OCI-LY7 (cell line): ENCODE results near the gene CCDC87. TPM values are rescaled to one million over a fixed set of nuclear protein-coding genes. Genes with fewer than 3 reads are reported as not detected.
A peak's percentile ranks its signal among the peaks of the same experiment; 100 is the strongest.

Experiments
- BruUV-seq: library from RNA; stranded (reverse); fragments of 400-500 nt; replicated peaks from 2 replicates; lab custom pipeline; 2021; lab: Mats Ljungman, UMichigan
- CTCF ChIA-PET: fragments of 300-600 bp; sonication (Branson Sonifier 250); formaldehyde crosslinking; loops from one replicate; lab custom pipeline; 2022; ENCODE audit warnings: antibody characterized with exemption; ENCODE audit not compliant: unreplicated experiment; lab: Charles Lee
- POLR2A ChIA-PET: fragments of 300-600 bp; sonication (Branson Sonifier 250); formaldehyde crosslinking; loops from one replicate; lab custom pipeline; 2022; ENCODE audit warnings: antibody characterized with exemption; lab: Charles Lee
- DNase-seq: peaks from one replicate; pipeline ENCODE4 v3.0.0-alpha.2; 2015; ENCODE audit warnings: low spot score
- H2AFZ ChIP-seq: fragments of 200-600 bp; sonication (generic), shearing (Covaris generic); 2 replicates; pipeline ENCODE4 v1.6.1; 2014; ENCODE audit warnings: mild to moderate bottlenecking, antibody characterized with exemption, low read length, moderate library complexity
- H3K27ac ChIP-seq: fragments of 200-600 bp; sonication (generic); 2 replicates; pipeline ENCODE4 v1.5.1; 2014; ENCODE audit warnings: mixed run types, low read depth, mild to moderate bottlenecking, moderate library complexity, low read length, inconsistent platforms; ENCODE audit not compliant: poor library complexity, severe bottlenecking
- H3K36me3 ChIP-seq: fragments of 200-600 bp; sonication (generic); 2 replicates; pipeline ENCODE4 v1.6.1; 2014; ENCODE audit warnings: mild to moderate bottlenecking, antibody characterized with exemption, low read length, moderate library complexity, mixed read lengths; ENCODE audit not compliant: insufficient read depth
- H3K4me1 ChIP-seq: fragments of 200-600 bp; sonication (generic); 2 replicates; pipeline ENCODE4 v1.5.1; 2014; ENCODE audit warnings: mild to moderate bottlenecking, low read length; ENCODE audit not compliant: insufficient read depth, poor library complexity, severe bottlenecking
- H3K4me2 ChIP-seq: fragments of 200-600 bp; sonication (generic); 2 replicates; pipeline ENCODE4 v1.6.1; 2014; ENCODE audit warnings: mild to moderate bottlenecking, low read length
- H3K4me3 ChIP-seq: fragments of 200-600 bp; sonication (generic); 2 replicates; pipeline ENCODE4 v1.5.1; 2014; ENCODE audit warnings: mild to moderate bottlenecking, low read depth, low read length; ENCODE audit not compliant: poor library complexity, severe bottlenecking
- H3K79me2 ChIP-seq: fragments of 200-600 bp; sonication (generic); 2 replicates; pipeline ENCODE4 v1.6.1; 2016; ENCODE audit warnings: low read depth, mild to moderate bottlenecking, low read length, moderate library complexity, mixed read lengths; ENCODE audit not compliant: insufficient read depth
- H3K9me2 ChIP-seq: fragments of 200-600 bp; sonication (generic); 2 replicates; pipeline ENCODE4 v1.6.1; 2016; ENCODE audit warnings: mild to moderate bottlenecking, low read length, mixed read lengths; ENCODE audit not compliant: insufficient read depth
- H3K9me3 ChIP-seq: fragments of 200-600 bp; sonication (generic); 2 replicates; pipeline ENCODE4 v1.6.1; 2014; ENCODE audit warnings: mild to moderate bottlenecking, mixed run types, low read length, mixed read lengths
- H4K20me1 ChIP-seq: fragments of 200-600 bp; sonication (generic); 2 replicates; pipeline ENCODE4 v1.6.1; 2014; ENCODE audit warnings: mild to moderate bottlenecking, antibody characterized with exemption, low read length, moderate library complexity, mixed read lengths; ENCODE audit not compliant: insufficient read depth
- CTCF ChIP-seq: fragments of 200-600 bp; sonication (generic); conservative IDR thresholded peaks from 2 replicates; pipeline ENCODE4 v1.5.1; 2014; ENCODE audit warnings: mild to moderate bottlenecking, antibody characterized with exemption, low read length, moderate library complexity, mixed read lengths
- EZH2phosphoT487 ChIP-seq: fragments of 200-600 bp; sonication (generic); IDR thresholded peaks from 2 replicates; pipeline ENCODE4 v1.6.1; 2018; ENCODE audit warnings: low read depth, borderline replicate concordance, mild to moderate bottlenecking, mixed run types, antibody characterized with exemption, low read length, moderate library complexity, mixed read lengths
- intact Hi-C: fragments of 100-400 bp; cut with micrococcal nuclease; formaldehyde crosslinking; loops from one replicate; pipeline ENCODE4 v1.10.0; 2022; ENCODE audit not compliant: unreplicated experiment
- total RNA-seq, 2 experiments: library from RNA; depleted of rRNA in 1 of 2; stranded (reverse); fragments of >200 nt in 1 of 2; shearing (Covaris generic) in 1 of 2; gene quantifications; 2 replicates each; pipeline ENCODE4 v1.2.3, GENCODE V29; 2014 to 2022

The CCDC87 gene
- total RNA-seq, 2 experiments from 2014 or later, result 0.13 to 0.36 TPM

DNA sequence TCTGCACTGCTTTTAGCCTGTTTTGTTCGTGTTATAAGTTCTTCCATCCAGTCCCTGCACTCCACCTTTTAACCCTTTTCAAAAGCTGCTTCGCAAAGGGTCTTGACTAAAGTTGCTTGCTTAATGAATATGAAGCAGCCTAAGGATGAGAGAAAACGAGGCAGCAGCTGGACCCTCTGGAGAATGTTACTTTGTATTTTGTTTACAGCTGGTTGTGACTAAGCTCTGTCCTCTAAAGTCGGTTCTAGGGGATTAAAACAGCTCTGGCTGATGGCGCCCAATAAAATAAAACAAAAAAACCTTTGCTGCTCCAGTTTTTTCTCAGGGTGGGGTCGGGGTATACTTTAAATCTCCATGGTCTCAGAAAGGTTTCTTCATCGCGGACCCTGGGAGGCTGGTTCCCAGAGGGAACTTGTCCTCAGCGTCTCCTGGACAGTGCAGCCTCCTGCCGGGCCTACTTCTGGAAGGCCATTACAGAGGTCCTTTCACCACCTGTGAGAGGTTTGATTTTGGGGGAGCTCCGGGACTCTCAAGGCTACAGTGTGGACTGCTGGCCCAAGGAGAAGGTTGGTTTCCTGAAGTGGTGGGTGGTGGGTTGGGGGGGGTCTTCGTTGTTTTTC lies 44.8 kb upstream of the CCDC87 start:
- Histone ChIP-seq H2AFZ (no peak overlapping the region), H3K36me3 (peaks cover 93% of the 10 kb centered on the region)

GRCh38 chr11:66636411-66636810 lies 43.5 kb upstream of the CCDC87 start:
- intact Hi-C loops, result loop anchor here (5.0 kb wide), 1 partner anchor 59 kb away; no protein-coding TSS in a partner anchor
- no TSS peak for BruUV-seq
- Histone ChIP-seq H3K4me1 (peaks cover 38% of the 10 kb centered on the region), H2AFZ (no peak overlapping the region), H3K27ac (no peak overlapping the region), H4K20me1 (peaks cover 23% of the 10 kb centered on the region), H3K79me2 (peaks cover 95% of the 10 kb centered on the region), H3K9me3 (no peaks in the 10 kb centered on the region), H3K4me2 (no peak overlapping the region), H3K36me3 (peaks cover 93% of the 10 kb centered on the region), H3K9me2 (no peaks in the 10 kb centered on the region), H3K4me3 (no peak overlapping the region)
- ChIA-PET POLR2A (interaction anchor here (0.8 to 2.8 kb wide), 2 partner anchors 24 to 38 kb away, joined by 3 to 9 read pairs; no protein-coding TSS in a partner anchor), CTCF (interaction anchor here (1.0 kb wide), 1 partner anchor 9 kb away, joined by 3 read pairs; no protein-coding TSS in a partner anchor)
- no peak for TF ChIP-seq CTCF
- no peak for TF ChIP-seq EZH2phosphoT487
- no peak for DNase-seq

More for the DNA sequence above, 44.8 kb upstream of the CCDC87 start:
- ChIA-PET POLR2A (interaction anchor here (0.6 to 2.8 kb wide), 13 partner anchors 9 to 1840 kb away, joined by 3 to 16 read pairs (median 5); partner anchors contain the start of genes CCDC87, DPP3, RBM14 and RBM4B), CTCF (interaction anchor here (0.5 to 1.1 kb wide), 3 partner anchors 8 to 88 kb away, joined by 3 read pairs; no protein-coding TSS in a partner anchor)
- Histone ChIP-seq H3K79me2 (peaks cover 95% of the 10 kb centered on the region), H3K27ac (peak overlapping the region; percentile 60), H4K20me1 (peaks cover 35% of the 10 kb centered on the region), H3K9me3 (no peaks in the 10 kb centered on the region), H3K9me2 (no peaks in the 10 kb centered on the region), H3K4me2 (peak overlapping the region; percentile 75), H3K4me1 (peaks cover 50% of the 10 kb centered on the region), H3K4me3 (peak overlapping the region; percentile 95)
- BruUV-seq, result TSS peak; percentile 94
- no peak for DNase-seq
- no peak for TF ChIP-seq EZH2phosphoT487
- TF ChIP-seq CTCF, result no peak
- intact Hi-C loops, result loop anchor here (1.0 to 5.0 kb wide), 3 partner anchors 21 to 60 kb away; partner anchors contain the start of genes RBM14 and RBM4B

DNA sequence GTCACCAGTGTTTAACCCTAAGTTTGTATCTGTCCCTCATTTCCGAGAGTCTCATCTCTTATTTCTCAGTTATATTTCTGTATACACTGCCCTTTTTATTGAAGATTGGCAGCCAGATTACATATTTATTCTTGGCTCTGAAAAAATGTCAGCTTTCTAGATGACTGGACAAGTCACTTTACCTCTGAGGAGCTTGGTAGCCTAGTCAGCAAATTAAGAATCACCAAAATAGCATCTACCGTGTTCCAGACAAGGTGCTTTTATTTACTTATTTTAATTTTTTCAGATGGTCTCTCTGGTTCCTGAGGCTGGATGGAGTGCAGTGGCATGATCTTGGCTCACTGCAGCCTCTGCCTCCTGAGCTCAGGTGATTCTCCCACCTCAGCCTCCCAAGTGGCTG lies 40.1 kb upstream of the CCDC87 start:
- intact Hi-C loops, result no loop called here
- H3K9me2 ChIP-seq, result no peaks in the 10 kb centered on the region
- H3K4me2 ChIP-seq, result no peak overlapping the region
- H4K20me1 ChIP-seq, result no peaks in the 10 kb centered on the region
- ChIA-PET POLR2A (no interaction called here), CTCF (no interaction called here)
- BruUV-seq, result no TSS peak
- peaks cover 97% of the 10 kb centered on the region for H3K36me3 ChIP-seq
- H3K79me2 ChIP-seq, result peaks cover 97% of the 10 kb centered on the region
- no peak for DNase-seq
- no peak overlapping the region for H2AFZ ChIP-seq
- H3K9me3 ChIP-seq, result no peaks in the 10 kb centered on the region
- H3K4me1 ChIP-seq, result peaks cover 14% of the 10 kb centered on the region
- H3K27ac ChIP-seq, result no peak overlapping the region
- no peak overlapping the region for H3K4me3 ChIP-seq
- no peak for TF ChIP-seq CTCF
- TF ChIP-seq EZH2phosphoT487, result no peak
